ENCODE results near the gene YWHAG. TPM values are rescaled to one million over a fixed set of nuclear protein-coding genes. Genes with fewer than 3 reads are reported as not detected.

The YWHAG gene
- polyA plus RNA-seq, 1 donor (not counting 4 experiments of a cell fraction or from before 2014, with no cell fraction given): 130 TPM

GRCh38 chr7:76354516-76354915 is 4.3 kb downstream of the YWHAG start:
- TF ChIP-seq EZH2 (IDR thresholded peaks at IDR 0.05; ENCODE audit: low read length) (no peak), CTCF (optimal IDR thresholded peaks at IDR 0.05 in 1 of 3, IDR thresholded peaks at IDR 0.05 in 1 of 3, conservative IDR thresholded peaks at IDR 0.05 in 1 of 3; ENCODE audit: extremely low read depth in 1 of 3, insufficient read depth in 2 of 3, low read length in 3 of 3) (no peak)
- Histone ChIP-seq H3K79me2 (ENCODE audit: control insufficient read depth, insufficient read depth, low read length) (peaks cover 93% of the 10 kb centered on the region), H3K9ac (ENCODE audit: control insufficient read depth, extremely low read depth, insufficient read depth, low read length) (no peak overlapping the region), H3K4me2 (ENCODE audit: control insufficient read depth, extremely low read depth, insufficient read depth, low read depth, low read length) (no peak overlapping the region), H2AFZ (ENCODE audit: control insufficient read depth, low read length) (no peak overlapping the region), H3K27ac (ENCODE audit: control insufficient read depth, insufficient read depth, low read length) (no peak overlapping the region), H4K20me1 (ENCODE audit: control insufficient read depth, extremely low read depth, insufficient read depth, low read length) (peaks cover 66% of the 10 kb centered on the region), H3K36me3 (ENCODE audit: control insufficient read depth in 2 of 2, extremely low read depth in 1 of 2, insufficient read depth in 2 of 2, low read length in 2 of 2) (peaks cover 14 to 39% of the 10 kb centered on the region in 2 experiments), H3K4me1 (ENCODE audit: control insufficient read depth, extremely low read depth, insufficient read depth, low read length) (peaks cover 31% of the 10 kb centered on the region), H3K9me1 (ENCODE audit: control insufficient read depth, extremely low read depth, insufficient read depth, low read length) (peaks cover 9% of the 10 kb centered on the region), H3K4me3 (ENCODE audit: control insufficient read depth in 2 of 3, extremely low read depth in 1 of 3, insufficient read depth in 2 of 3, low read depth in 1 of 3, low read length in 3 of 3) (no peak overlapping the region), H3K9me3 (ENCODE audit: control insufficient read depth, low read depth, low read length) (no peaks in the 10 kb centered on the region), H3K27me3 (ENCODE audit: control insufficient read depth, extremely low read depth, insufficient read depth, low read length) (no peaks in the 10 kb centered on the region)
- no peak for DNase-seq (ENCODE audit: low read depth, low spot score)
- dilution Hi-C loops (cut with MboI; ENCODE audit: extremely low pct_ligation_motif_present, low sequenced_read_pairs): no loop called here
- FAIRE-seq: no peak

GRCh38 chr7:76353744-76354143 is 5.0 kb downstream of the YWHAG start:
- H3K4me2 ChIP-seq (ENCODE audit: control insufficient read depth, extremely low read depth, insufficient read depth, low read depth, low read length): no peak overlapping the region
- no peak for FAIRE-seq

More at GRCh38 chr7:76353744-76354143, 5.0 kb downstream of the YWHAG start:
- no peak overlapping the region for H2AFZ ChIP-seq (ENCODE audit: control insufficient read depth, low read length)
- peaks cover 16 to 39% of the 10 kb centered on the region in 2 experiments for H3K36me3 ChIP-seq (ENCODE audit: control insufficient read depth in 2 of 2, extremely low read depth in 1 of 2, insufficient read depth in 2 of 2, low read length in 2 of 2)
- dilution Hi-C loops (cut with MboI; ENCODE audit: extremely low pct_ligation_motif_present, low sequenced_read_pairs): no loop called here
- H3K9me3 ChIP-seq (ENCODE audit: control insufficient read depth, low read depth, low read length): no peaks in the 10 kb centered on the region
- H3K79me2 ChIP-seq (ENCODE audit: control insufficient read depth, insufficient read depth, low read length): peaks cover 100% of the 10 kb centered on the region
- H3K4me3 ChIP-seq (ENCODE audit: control insufficient read depth in 2 of 3, extremely low read depth in 1 of 3, insufficient read depth in 2 of 3, low read depth in 1 of 3, low read length in 3 of 3): no peak overlapping the region
- H4K20me1 ChIP-seq (ENCODE audit: control insufficient read depth, extremely low read depth, insufficient read depth, low read length): peaks cover 70% of the 10 kb centered on the region
- H3K27ac ChIP-seq (ENCODE audit: control insufficient read depth, insufficient read depth, low read length): no peak overlapping the region
- peaks cover 9% of the 10 kb centered on the region for H3K9me1 ChIP-seq (ENCODE audit: control insufficient read depth, extremely low read depth, insufficient read depth, low read length)
- peaks cover 30% of the 10 kb centered on the region for H3K4me1 ChIP-seq (ENCODE audit: control insufficient read depth, extremely low read depth, insufficient read depth, low read length)
- DNase-seq (ENCODE audit: low read depth, low spot score): no peak
- H3K9ac ChIP-seq (ENCODE audit: control insufficient read depth, extremely low read depth, insufficient read depth, low read length): no peak overlapping the region
- no peak for TF ChIP-seq CTCF (optimal IDR thresholded peaks at IDR 0.05 in 1 of 3, IDR thresholded peaks at IDR 0.05 in 1 of 3, conservative IDR thresholded peaks at IDR 0.05 in 1 of 3; ENCODE audit: extremely low read depth in 1 of 3, insufficient read depth in 2 of 3, low read length in 3 of 3)
- no peak for TF ChIP-seq EZH2 (IDR thresholded peaks at IDR 0.05; ENCODE audit: low read length)
- no peaks in the 10 kb centered on the region for H3K27me3 ChIP-seq (ENCODE audit: control insufficient read depth, extremely low read depth, insufficient read depth, low read length)

Measured in keratinocyte (primary cell).